RPMI7951 (cell line): ENCODE results near the gene DMWD. TPM values are rescaled to one million over a fixed set of nuclear protein-coding genes. Genes with fewer than 3 reads are reported as not detected.
"Not testable (repeated sequence)": the region's sequence is repeated elsewhere in the genome, so short reads cannot be mapped to it uniquely, and the experiment has no call there.

Experiments
- DNase-seq: peaks from one replicate; pipeline ENCODE4 v3.0.0-alpha.2; 2012; ENCODE audit warnings: low read depth
- total RNA-seq: library from RNA; depleted of rRNA; stranded (reverse); fragments of >200 nt; shearing (Covaris generic); gene quantifications from 2 replicates; pipeline ENCODE4 v1.2.3, GENCODE V29; 2014

The DMWD gene
- total RNA-seq, 1 experiment from 2014 or later, result 14.2 TPM

- DNase-seq, result no peak
Measured at GRCh38 chr19:45816236-45817009, 23.8 kb upstream of the DMWD start.

GRCh38 chr19:45815481-45816216 lies 23.0 kb upstream of the DMWD start:
- no peak for DNase-seq

GRCh38 chr19:45814851-45815480 lies 22.3 kb upstream of the DMWD start, which contains the start of gene RSPH6A:
RSPH6A (minus strand) TSS chr19:45815308; CDS start chr19:45815176, 132 bp downstream.
- no peak for DNase-seq

- DNase-seq, result no peak
Measured at GRCh38 chr19:45814166-45814780, 21.6 kb upstream of the DMWD start.

- DNase-seq, result no peak
Measured at GRCh38 chr19:45812297-45812696, 19.7 kb upstream of the DMWD start.

GRCh38 chr19:45809643-45810159 lies 17.1 kb upstream of the DMWD start:
- DNase-seq, result peak; percentile 79

- DNase-seq, result no peak
Measured at GRCh38 chr19:45805719-45806118, 13.1 kb upstream of the DMWD start.

- DNase-seq, result no peak
Measured at GRCh38 chr19:45804959-45805230, 12.2 kb upstream of the DMWD start.

GRCh38 chr19:45804140-45804958 lies 11.7 kb upstream of the DMWD start:
- DNase-seq, result no peak

GRCh38 chr19:45801603-45802175 lies 9.0 kb upstream of the DMWD start:
- no peak for DNase-seq

- DNase-seq, result peak; percentile 66
Measured at GRCh38 chr19:45800070-45800553, 7.5 kb upstream of the DMWD start.

- not testable (repeated sequence) for DNase-seq
Measured at GRCh38 chr19:45799541-45799940, 6.9 kb upstream of the DMWD start.

- DNase-seq, result peak; percentile 84
Measured at GRCh38 chr19:45798995-45799517, 6.4 kb upstream of the DMWD start.

- no peak for DNase-seq
Measured at GRCh38 chr19:45794627-45795026, 2.0 kb upstream of the DMWD start.

GRCh38 chr19:45793876-45794275 lies 1.2 kb upstream of the DMWD start:
- no peak for DNase-seq

GRCh38 chr19:45793178-45793564 lies 526 bp upstream of the DMWD start:
- no peak for DNase-seq

GRCh38 chr19:45791744-45792469 lies 738 bp downstream of the DMWD start:
- DNase-seq, result no peak

- DNase-seq, result no peak
Measured at GRCh38 chr19:45790942-45791341, 1.7 kb downstream of the DMWD start.

GRCh38 chr19:45789035-45789786 lies 3.4 kb downstream of the DMWD start:
- no peak for DNase-seq
